ENCODE results near the gene OR10V1. TPM values are rescaled to one million over a fixed set of nuclear protein-coding genes. Genes with fewer than 3 reads are reported as not detected.
"Not testable (repeated sequence)": the region's sequence is repeated elsewhere in the genome, so short reads cannot be mapped to it uniquely, and the experiment has no call there.

OR10V1 gene
- total RNA-seq, 1 donor from 2014 or later, result not detected

DNA sequence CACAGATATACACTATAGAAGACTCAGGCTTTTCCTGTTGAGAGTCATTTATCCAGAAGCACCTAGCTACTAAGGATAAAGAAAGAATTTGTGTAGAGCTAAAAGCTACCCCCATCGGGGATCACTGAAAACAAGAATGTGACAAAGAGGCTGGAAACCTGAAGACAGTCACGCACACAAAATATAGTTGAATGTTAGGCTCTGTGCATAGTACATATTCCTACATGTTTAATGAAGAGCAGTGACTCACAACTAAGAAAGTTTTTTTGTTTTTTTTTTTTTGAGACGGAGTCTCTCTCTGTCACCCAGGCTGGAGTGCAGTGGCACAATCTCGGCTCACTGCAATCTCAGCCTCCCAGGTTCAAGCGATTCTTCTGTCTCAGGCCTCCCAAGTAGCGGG is 8.4 kb downstream of the OR10V1 start:
- TF ChIP-seq, protein P1, sequence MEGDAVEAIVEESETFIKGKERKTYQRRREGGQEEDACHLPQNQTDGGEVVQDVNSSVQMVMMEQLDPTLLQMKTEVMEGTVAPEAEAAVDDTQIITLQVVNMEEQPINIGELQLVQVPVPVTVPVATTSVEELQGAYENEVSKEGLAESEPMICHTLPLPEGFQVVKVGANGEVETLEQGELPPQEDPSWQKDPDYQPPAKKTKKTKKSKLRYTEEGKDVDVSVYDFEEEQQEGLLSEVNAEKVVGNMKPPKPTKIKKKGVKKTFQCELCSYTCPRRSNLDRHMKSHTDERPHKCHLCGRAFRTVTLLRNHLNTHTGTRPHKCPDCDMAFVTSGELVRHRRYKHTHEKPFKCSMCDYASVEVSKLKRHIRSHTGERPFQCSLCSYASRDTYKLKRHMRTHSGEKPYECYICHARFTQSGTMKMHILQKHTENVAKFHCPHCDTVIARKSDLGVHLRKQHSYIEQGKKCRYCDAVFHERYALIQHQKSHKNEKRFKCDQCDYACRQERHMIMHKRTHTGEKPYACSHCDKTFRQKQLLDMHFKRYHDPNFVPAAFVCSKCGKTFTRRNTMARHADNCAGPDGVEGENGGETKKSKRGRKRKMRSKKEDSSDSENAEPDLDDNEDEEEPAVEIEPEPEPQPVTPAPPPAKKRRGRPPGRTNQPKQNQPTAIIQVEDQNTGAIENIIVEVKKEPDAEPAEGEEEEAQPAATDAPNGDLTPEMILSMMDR (IDR thresholded peaks at IDR 0.05; ENCODE audit: partially characterized antibody, unreplicated experiment), result no peak
- no peak for DNase-seq
- Mint-ChIP-seq H3K4me1 (ENCODE audit: low read depth, unreplicated experiment) (peaks cover 2% of the 10 kb centered on the region), H3K4me3 (ENCODE audit: unreplicated experiment) (no peak overlapping the region), H3K9me3 (ENCODE audit: unreplicated experiment) (peaks cover 2% of the 10 kb centered on the region), H3K36me3 (ENCODE audit: unreplicated experiment) (no peaks in the 10 kb centered on the region), H3K27me3 (ENCODE audit: unreplicated experiment) (peaks cover 2% of the 10 kb centered on the region), H3K27ac (ENCODE audit: unreplicated experiment) (no peak overlapping the region)

DNA sequence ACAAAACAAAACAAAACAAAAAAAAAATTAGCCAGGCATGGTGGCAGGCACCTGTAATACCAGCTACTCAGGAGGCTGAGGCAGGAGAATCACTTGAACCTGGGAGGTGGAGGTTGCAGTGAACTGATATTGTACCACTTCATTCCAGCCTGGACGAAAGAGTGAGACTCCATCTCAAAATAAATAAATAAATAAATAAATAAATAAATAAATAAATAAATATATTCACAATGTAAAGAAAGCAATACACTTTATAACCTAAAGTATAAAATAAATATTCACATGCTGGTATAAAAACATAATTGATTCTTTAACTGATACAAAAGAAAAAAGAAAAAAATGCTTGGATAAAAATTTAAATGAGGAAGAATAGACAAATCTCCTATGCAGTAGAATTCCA is 10.1 kb downstream of the OR10V1 start:
- H3K4me1 Mint-ChIP-seq (ENCODE audit: low read depth, unreplicated experiment); H3K27ac Mint-ChIP-seq (ENCODE audit: unreplicated experiment); DNase-seq; H3K4me3 Mint-ChIP-seq (ENCODE audit: unreplicated experiment); H3K36me3 Mint-ChIP-seq (ENCODE audit: unreplicated experiment); H3K27me3 Mint-ChIP-seq (ENCODE audit: unreplicated experiment); H3K9me3 Mint-ChIP-seq (ENCODE audit: unreplicated experiment): not testable (repeated sequence)

DNA sequence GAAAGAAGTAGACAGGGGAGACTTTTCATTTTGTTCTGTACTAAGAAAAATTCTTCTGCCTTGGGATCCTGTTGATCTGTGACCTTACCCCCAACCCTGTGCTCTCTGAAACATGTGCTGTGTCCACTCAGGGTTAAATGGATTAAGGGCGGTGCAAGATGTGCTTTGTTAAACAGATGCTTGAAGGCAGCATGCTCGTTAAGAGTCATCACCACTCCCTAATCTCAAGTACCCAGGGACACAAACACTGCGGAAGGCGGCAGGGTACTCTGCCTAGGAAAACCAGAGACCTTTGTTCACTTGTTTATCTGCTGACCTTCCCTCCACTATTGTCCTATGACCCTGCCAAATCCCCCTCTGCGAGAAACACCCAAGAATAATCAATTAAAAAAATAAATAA is 13.5 kb downstream of the OR10V1 start:
- not testable (repeated sequence) for DNase-seq; H3K9me3 Mint-ChIP-seq (ENCODE audit: unreplicated experiment); H3K4me1 Mint-ChIP-seq (ENCODE audit: low read depth, unreplicated experiment); H3K27ac Mint-ChIP-seq (ENCODE audit: unreplicated experiment); H3K4me3 Mint-ChIP-seq (ENCODE audit: unreplicated experiment); H3K36me3 Mint-ChIP-seq (ENCODE audit: unreplicated experiment); H3K27me3 Mint-ChIP-seq (ENCODE audit: unreplicated experiment)

DNA sequence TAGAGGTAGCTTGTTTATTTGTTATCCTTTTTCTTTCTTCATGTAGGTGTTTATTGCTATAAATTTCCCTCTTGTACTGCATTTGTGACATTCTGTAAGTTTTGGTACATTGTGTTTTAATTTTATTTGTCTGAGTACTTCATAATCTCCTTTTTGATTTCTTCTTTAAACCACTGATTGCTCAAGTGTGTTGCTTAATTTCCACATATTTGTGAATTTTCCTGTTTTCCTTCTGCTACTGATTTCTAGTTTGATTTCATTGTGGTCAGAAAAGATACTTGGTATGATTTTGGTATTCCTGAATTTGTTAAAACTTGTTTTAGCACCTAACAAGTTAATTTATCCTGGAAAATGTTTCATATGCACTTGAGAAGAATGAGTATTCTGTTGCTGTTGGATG is 15.1 kb downstream of the OR10V1 start:
- Mint-ChIP-seq H3K27ac (ENCODE audit: unreplicated experiment) (no peak overlapping the region), H3K4me1 (ENCODE audit: low read depth, unreplicated experiment) (no peaks in the 10 kb centered on the region), H3K9me3 (ENCODE audit: unreplicated experiment) (no peaks in the 10 kb centered on the region), H3K4me3 (ENCODE audit: unreplicated experiment) (no peak overlapping the region), H3K27me3 (ENCODE audit: unreplicated experiment) (peaks cover 2% of the 10 kb centered on the region), H3K36me3 (ENCODE audit: unreplicated experiment) (no peaks in the 10 kb centered on the region)
- TF ChIP-seq, protein P1 (IDR thresholded peaks at IDR 0.05; ENCODE audit: partially characterized antibody, unreplicated experiment), result no peak
- DNase-seq, result no peak

DNA sequence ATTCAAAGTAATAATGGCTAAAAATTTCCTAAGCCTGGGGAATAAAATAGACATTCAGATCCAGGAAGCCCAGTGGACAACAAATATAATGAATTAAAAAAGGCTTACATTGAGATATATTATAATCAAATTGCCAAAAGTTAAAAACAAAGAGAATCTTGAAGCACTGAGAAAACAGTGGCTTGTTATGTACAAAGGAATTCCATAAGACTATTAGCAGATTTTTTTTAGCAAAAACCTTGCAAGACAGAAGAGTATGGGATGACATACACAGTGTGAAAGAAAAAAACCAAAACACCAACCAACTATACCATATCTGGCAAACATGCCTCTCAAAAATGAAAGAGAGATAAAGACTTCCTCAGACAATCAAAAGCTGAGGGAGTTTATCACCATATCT is 20.7 kb downstream of the OR10V1 start:
- Mint-ChIP-seq H3K36me3 (ENCODE audit: unreplicated experiment) (no peaks in the 10 kb centered on the region), H3K27me3 (ENCODE audit: unreplicated experiment) (no peaks in the 10 kb centered on the region), H3K9me3 (ENCODE audit: unreplicated experiment) (peaks cover 3% of the 10 kb centered on the region), H3K4me1 (ENCODE audit: low read depth, unreplicated experiment) (no peaks in the 10 kb centered on the region), H3K27ac (ENCODE audit: unreplicated experiment) (no peak overlapping the region), H3K4me3 (ENCODE audit: unreplicated experiment) (no peak overlapping the region)
- TF ChIP-seq, protein P1 (IDR thresholded peaks at IDR 0.05; ENCODE audit: partially characterized antibody, unreplicated experiment), result no peak
- no peak for DNase-seq

DNA sequence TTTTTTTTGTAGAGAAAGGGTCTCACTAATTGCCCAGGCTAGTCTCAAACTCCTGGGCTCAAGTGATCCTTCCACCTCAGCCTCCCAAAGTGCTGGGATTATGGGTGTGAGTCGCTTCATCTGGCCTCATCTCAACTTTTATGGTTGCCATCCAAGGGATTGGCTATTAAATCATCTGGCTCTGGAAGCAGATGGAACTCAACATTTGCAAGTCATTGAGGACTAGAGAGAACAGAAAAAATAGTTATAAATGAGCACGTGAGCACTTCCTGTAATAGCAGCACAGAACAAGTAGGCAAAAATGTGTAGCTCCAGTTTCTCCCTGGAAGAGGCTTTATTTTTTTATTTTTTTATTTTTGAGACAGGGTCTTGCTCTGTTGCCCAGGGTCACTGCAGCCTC is 22.5 kb downstream of the OR10V1 start:
- H3K4me3 Mint-ChIP-seq (ENCODE audit: unreplicated experiment), result no peak overlapping the region
- TF ChIP-seq, protein P1 (IDR thresholded peaks at IDR 0.05; ENCODE audit: partially characterized antibody, unreplicated experiment), result no peak
- no peaks in the 10 kb centered on the region for H3K27me3 Mint-ChIP-seq (ENCODE audit: unreplicated experiment)
- no peak for DNase-seq
- H3K36me3 Mint-ChIP-seq (ENCODE audit: unreplicated experiment), result no peaks in the 10 kb centered on the region
- no peaks in the 10 kb centered on the region for H3K4me1 Mint-ChIP-seq (ENCODE audit: low read depth, unreplicated experiment)
- no peak overlapping the region for H3K27ac Mint-ChIP-seq (ENCODE audit: unreplicated experiment)
- peaks cover 3% of the 10 kb centered on the region for H3K9me3 Mint-ChIP-seq (ENCODE audit: unreplicated experiment)
